Peyer's patch (tissue), 4 donors: ENCODE data around the gene CDKL4.

Experiments used
- POLR2A ChIP-seq, 2 donors: fragments of 450-650 bp; IDR thresholded peaks; one replicate each; pipeline ENCODE4 v1.5.1; 2017; ENCODE audit warnings: antibody characterized with exemption in 2 of 2, mild to moderate bottlenecking in 2 of 2, moderate library complexity in 2 of 2
- TF ChIP-seq, protein P1 (sequence below), 6 experiments: fragments of 450-650 bp in 4 of 6; fragments of 200-600 bp in 2 of 6; sonication (generic) in 1 of 6; IDR thresholded peaks; one replicate each; pipeline ENCODE4 v1.5.1; 2017 to 2019; ENCODE audit warnings: antibody characterized with exemption in 6 of 6, mild to moderate bottlenecking in 3 of 6, moderate library complexity in 1 of 6

DNA sequence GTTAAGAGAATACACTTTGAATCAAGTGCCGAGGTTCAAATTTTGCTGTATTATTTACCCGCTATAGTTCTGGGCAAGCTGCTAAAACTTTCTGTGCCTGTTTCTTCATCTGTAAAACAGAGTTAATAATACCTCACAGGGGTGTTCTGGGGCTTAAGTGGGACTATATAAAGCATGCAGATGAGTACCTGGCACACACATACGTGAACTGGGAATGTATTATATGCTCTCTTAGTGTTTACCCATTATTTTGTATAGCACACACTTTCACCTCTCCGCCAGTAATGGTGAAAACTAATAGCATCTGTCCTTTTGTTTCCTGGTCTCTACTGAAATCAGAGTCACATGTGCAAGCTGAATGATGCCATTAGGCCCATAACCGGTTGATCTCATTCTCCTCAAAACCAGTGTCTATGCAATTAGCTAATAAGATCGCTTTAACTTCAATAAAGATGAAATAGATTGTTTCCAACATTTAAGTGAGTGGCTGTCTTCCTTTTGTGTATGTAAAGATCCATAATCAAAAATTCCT is 3.8 kb upstream of the CDKL4 start:
- TF ChIP-seq POLR2A (IDR thresholded peaks at IDR 0.05) = no peak
- TF ChIP-seq, protein P1, sequence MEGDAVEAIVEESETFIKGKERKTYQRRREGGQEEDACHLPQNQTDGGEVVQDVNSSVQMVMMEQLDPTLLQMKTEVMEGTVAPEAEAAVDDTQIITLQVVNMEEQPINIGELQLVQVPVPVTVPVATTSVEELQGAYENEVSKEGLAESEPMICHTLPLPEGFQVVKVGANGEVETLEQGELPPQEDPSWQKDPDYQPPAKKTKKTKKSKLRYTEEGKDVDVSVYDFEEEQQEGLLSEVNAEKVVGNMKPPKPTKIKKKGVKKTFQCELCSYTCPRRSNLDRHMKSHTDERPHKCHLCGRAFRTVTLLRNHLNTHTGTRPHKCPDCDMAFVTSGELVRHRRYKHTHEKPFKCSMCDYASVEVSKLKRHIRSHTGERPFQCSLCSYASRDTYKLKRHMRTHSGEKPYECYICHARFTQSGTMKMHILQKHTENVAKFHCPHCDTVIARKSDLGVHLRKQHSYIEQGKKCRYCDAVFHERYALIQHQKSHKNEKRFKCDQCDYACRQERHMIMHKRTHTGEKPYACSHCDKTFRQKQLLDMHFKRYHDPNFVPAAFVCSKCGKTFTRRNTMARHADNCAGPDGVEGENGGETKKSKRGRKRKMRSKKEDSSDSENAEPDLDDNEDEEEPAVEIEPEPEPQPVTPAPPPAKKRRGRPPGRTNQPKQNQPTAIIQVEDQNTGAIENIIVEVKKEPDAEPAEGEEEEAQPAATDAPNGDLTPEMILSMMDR (IDR thresholded peaks at IDR 0.05) = no peak
